H54 (cell line): ENCODE data around the gene SLC10A1.

Experiments
- DNase-seq: peaks from one replicate; pipeline ENCODE4 v3.0.0; 2011; ENCODE audit warnings: low spot score, mixed read lengths; ENCODE audit not compliant: insufficient read length
- FAIRE-seq: peaks from 3 replicates; lab custom pipeline; 2011; peaks lifted over from hg19 to GRCh38; lab: Jason Lieb, UNC
- POLR2A ChIP-seq: IDR thresholded peaks from 2 replicates; pipeline ENCODE4 v1.6.1; 2011; ENCODE audit warnings: low read depth, mild to moderate bottlenecking, low read length

The SLC10A1 gene

GRCh38 chr14:69769623-69770022, 27.4 kb downstream of the SLC10A1 start:
- TF ChIP-seq POLR2A = no peak
- DNase-seq (no peak), FAIRE-seq (no peak)

- no peak for TF ChIP-seq POLR2A
- DNase-seq (no peak), FAIRE-seq (no peak)
Measured at GRCh38 chr14:69768873-69769272, 28.2 kb downstream of the SLC10A1 start.

GRCh38 chr14:69767369-69767999, 29.6 kb downstream of the SLC10A1 start:
- TF ChIP-seq POLR2A = peak; percentile 49; the same call in 1 of the 2 replicates
- DNase-seq = peak; percentile 50
- FAIRE-seq = peak; percentile 36

- FAIRE-seq (peak; percentile 94), DNase-seq (peak; percentile 63)
- peak; percentile 97 for TF ChIP-seq POLR2A
Measured at GRCh38 chr14:69766984-69767368, 30.1 kb downstream of the SLC10A1 start, which contains the start of gene SRSF5. SRSF5 (plus strand) TSS chr14:69767142; CDS start chr14:69768157, 1,015 bp downstream.

GRCh38 chr14:69763761-69764510, 33.1 kb downstream of the SLC10A1 start:
- no peak for FAIRE-seq
- no peak for TF ChIP-seq POLR2A
- no peak for DNase-seq

- no peak for TF ChIP-seq POLR2A
- no peak for FAIRE-seq
- no peak for DNase-seq
Measured at GRCh38 chr14:69760810-69761209, 36.2 kb downstream of the SLC10A1 start.

- DNase-seq (no peak), FAIRE-seq (no peak)
- TF ChIP-seq POLR2A = no peak
Measured at GRCh38 chr14:69756298-69756697, 40.7 kb downstream of the SLC10A1 start.

- no peak for FAIRE-seq
- TF ChIP-seq POLR2A = no peak
- DNase-seq = no peak
Measured at GRCh38 chr14:69755784-69756183, 41.3 kb downstream of the SLC10A1 start.

GRCh38 chr14:69755296-69755695, 41.7 kb downstream of the SLC10A1 start:
- FAIRE-seq (no peak), DNase-seq (no peak)
- no peak for TF ChIP-seq POLR2A

GRCh38 chr14:69754487-69754886, 42.6 kb downstream of the SLC10A1 start:
- DNase-seq = no peak
- FAIRE-seq = no peak
- TF ChIP-seq POLR2A = no peak

- no peak for DNase-seq
- no peak for TF ChIP-seq POLR2A
- FAIRE-seq = no peak
Measured at GRCh38 chr14:69753860-69754259, 43.2 kb downstream of the SLC10A1 start.

- DNase-seq = no peak
- no peak for FAIRE-seq
- no peak for TF ChIP-seq POLR2A
Measured at GRCh38 chr14:69752773-69753172, 44.3 kb downstream of the SLC10A1 start.

- FAIRE-seq = no peak
Measured at GRCh38 chr14:69750495-69750894, 46.5 kb downstream of the SLC10A1 start.

GRCh38 chr14:69749956-69750355, 47.1 kb downstream of the SLC10A1 start:
- DNase-seq = no peak
- no peak for TF ChIP-seq POLR2A
- no peak for FAIRE-seq

More at GRCh38 chr14:69750495-69750894, 46.5 kb downstream of the SLC10A1 start:
- no peak for DNase-seq
- no peak for TF ChIP-seq POLR2A
